SK-N-MC (cell line): ENCODE measurements around the gene IGLL1.

ENCODE experiments used
- EZH2 ChIP-seq: fragments of 200-600 bp; sonication (generic); IDR thresholded peaks from one replicate; pipeline ENCODE4 v1.6.1; 2017; ENCODE audit warnings: antibody characterized with exemption
- FOXP2 ChIP-seq: optimal IDR thresholded peaks from 2 replicates; pipeline ENCODE3; 2011; ENCODE audit warnings: mild to moderate bottlenecking, moderate library complexity; ENCODE audit not compliant: insufficient read depth; ENCODE audit errors: extremely low read length, control extremely low read depth

DNA sequence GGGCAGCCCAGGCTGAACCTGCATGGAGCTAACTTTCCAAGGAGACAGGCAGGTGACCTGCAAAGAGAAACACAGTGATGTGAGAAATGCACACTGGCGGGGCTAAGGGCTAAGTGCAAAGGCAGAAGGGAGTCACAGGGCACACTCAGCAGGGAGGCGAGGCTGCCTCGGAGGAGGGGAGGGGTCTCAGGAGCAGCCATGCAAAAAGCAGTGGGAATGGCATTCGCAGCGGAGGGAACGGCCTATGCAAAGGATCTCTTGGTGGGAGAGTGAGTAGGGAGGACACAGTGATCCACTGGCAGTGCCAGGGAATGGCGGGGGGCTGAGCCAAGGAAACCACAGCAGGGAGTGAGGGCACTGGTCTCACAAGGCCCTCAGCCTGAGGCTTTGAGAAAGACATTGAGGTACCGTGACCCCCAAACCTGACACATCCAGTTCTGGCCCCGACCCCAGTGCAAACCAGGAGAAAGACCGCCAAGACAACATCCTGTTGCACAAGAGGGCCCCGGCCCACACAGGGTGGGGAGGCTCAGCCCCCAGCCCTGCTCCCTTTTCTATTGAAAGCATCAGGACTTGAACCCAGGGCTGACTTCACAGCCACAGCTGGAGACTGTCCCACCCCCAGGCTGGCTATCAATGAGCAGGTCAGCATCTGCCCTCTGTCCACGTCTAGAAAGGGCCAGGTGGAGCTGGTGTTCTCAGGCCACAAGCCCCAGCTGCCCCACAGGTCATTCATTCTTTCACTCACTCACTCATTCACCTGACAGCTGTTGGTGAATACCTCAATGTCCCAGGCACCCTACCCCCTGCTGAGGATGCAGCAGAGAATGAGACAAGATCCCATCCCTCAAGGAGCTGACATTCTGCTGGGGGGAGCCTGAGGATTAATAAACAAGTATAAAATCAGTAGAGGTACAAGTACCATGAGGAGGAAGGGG is 50.7 kb downstream of the IGLL1 start:
- TF ChIP-seq EZH2 (no peak), FOXP2 (no peak)
